ENCODE measurements around the gene JUP. TPM values are rescaled to one million over a fixed set of nuclear protein-coding genes. Genes with fewer than 3 reads are reported as not detected.
A peak's percentile ranks its signal among the peaks of the same experiment; 100 is the strongest.

The JUP gene
- total and polyA plus RNA-seq, 9 donors: 18.6 to 65.2 (median 36.1) TPM

DNA sequence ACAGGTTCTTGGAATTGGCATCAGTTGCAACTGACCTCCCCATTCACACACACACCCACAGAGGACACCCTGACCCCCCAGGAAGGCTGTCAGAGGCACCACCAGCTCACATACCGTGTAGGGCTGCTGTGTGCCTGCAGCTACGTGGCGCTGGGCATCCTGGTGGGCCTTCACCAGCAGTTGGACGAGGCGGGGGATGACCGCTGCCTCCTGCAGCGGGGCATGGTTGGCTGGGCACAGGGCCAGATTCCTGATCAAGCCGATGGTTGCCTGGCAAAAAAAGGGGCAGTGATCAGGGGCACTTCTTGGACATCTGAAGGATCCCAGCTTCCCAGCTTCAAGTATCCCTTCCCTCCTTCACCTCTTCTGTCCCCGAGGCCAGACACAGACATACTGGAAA, 27.9 kb downstream of the JUP start:
- WGBS (ENCODE audit: insufficient coverage): 86% methylated on average over 9 of the region's 9 CpGs
- Histone ChIP-seq H3K9me3 (replicated peaks; ENCODE audit: control insufficient read depth, low read depth, low read length) (no peaks in the 10 kb centered on the region), H3K4me1 (ENCODE audit: control insufficient read depth, insufficient read depth, low read length) (no peaks in the 10 kb centered on the region), H3K4me3 (ENCODE audit: low read length) (no peak overlapping the region), H3K27me3 (ENCODE audit: control insufficient read depth, insufficient read depth, low read length) (no peaks in the 10 kb centered on the region), H3K36me3 (ENCODE audit: control insufficient read depth, insufficient read depth, low read length) (peaks cover 59% of the 10 kb centered on the region), H3K27ac (ENCODE audit: low read length) (no peak overlapping the region)
- DNase-seq: no peak

DNA sequence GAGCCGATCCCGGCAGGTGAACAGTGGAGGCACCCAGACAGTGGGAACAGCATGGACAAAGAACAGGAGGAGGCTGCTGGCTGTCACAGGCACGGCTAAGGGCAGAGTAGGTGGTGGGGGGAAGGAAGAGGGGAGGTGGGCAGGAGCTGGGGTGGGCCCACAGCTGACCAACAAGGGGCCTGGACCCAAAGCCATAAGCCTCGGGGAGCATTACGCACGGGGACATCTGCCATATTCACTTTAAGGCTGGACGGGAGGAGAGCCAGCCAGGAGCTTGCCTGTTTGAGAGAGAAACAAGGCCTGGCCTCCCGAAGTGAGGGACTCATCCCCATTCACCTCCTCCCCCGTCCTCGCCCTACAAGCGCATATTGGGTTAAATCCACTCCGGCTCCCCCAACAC, 32.4 kb downstream of the JUP start:
- 72% methylated on average over 7 of the region's 12 CpGs for WGBS (ENCODE audit: insufficient coverage)
- Histone ChIP-seq H3K9me3 (replicated peaks; ENCODE audit: control insufficient read depth, low read depth, low read length) (no peaks in the 10 kb centered on the region), H3K27ac (ENCODE audit: low read length) (no peak overlapping the region), H3K4me3 (ENCODE audit: low read length) (no peak overlapping the region), H3K27me3 (ENCODE audit: control insufficient read depth, insufficient read depth, low read length) (no peaks in the 10 kb centered on the region), H3K36me3 (ENCODE audit: control insufficient read depth, insufficient read depth, low read length) (peaks cover 36% of the 10 kb centered on the region), H3K4me1 (ENCODE audit: control insufficient read depth, insufficient read depth, low read length) (no peaks in the 10 kb centered on the region)
- DNase-seq: no peak

DNA sequence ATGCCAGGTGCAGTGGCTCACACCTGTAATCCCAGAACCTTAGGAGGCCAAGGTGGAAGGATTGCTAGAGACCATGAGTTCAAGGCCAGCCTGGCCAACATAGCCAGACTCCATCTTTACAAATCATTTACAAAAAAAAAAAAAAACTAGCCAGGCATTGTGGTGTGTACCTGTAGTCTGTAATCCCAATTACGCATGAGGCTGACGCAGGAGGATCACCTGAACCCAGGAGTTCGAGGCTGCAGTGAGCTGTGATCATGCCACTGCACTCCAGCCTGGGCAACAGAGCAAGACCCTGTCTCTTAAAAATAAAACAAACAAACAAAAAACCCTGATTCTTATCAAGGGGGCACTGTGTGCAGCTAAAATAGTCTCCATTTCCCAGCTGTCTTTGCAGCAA, 35.2 kb downstream of the JUP start:
- no peak for DNase-seq
- H3K4me3 ChIP-seq (ENCODE audit: low read length): no peak overlapping the region
- WGBS (ENCODE audit: insufficient coverage): 84% methylated on average over 3 of the region's 3 CpGs
- no peak overlapping the region for H3K27ac ChIP-seq (ENCODE audit: low read length)
- no peaks in the 10 kb centered on the region for H3K27me3 ChIP-seq (ENCODE audit: control insufficient read depth, insufficient read depth, low read length)
- peaks cover 18% of the 10 kb centered on the region for H3K36me3 ChIP-seq (ENCODE audit: control insufficient read depth, insufficient read depth, low read length)
- no peaks in the 10 kb centered on the region for H3K9me3 ChIP-seq (replicated peaks; ENCODE audit: control insufficient read depth, low read depth, low read length)
- no peaks in the 10 kb centered on the region for H3K4me1 ChIP-seq (ENCODE audit: control insufficient read depth, insufficient read depth, low read length)

DNA sequence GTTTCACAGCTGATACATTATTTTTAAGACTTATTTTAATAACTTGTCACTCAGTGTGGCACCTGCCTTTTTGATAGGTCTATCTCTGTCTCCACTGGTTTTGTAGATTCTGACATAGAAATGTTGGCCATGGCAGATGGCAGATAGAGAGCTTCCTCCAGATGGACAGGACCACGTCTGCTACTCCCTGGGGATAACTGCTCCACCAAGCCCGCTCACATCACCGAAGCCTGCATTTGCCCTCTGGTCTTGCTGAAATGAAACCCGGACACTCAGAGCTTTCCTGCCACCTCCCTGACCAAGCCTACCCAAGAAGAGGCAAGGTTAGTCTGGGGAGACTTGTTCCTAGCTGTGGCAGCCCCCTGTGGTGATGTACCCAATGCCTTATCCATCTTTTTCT, 35.6 kb downstream of the JUP start:
- Histone ChIP-seq H3K36me3 (ENCODE audit: control insufficient read depth, insufficient read depth, low read length) (peaks cover 16% of the 10 kb centered on the region), H3K4me1 (ENCODE audit: control insufficient read depth, insufficient read depth, low read length) (no peaks in the 10 kb centered on the region), H3K4me3 (ENCODE audit: low read length) (no peak overlapping the region), H3K27ac (ENCODE audit: low read length) (no peak overlapping the region), H3K9me3 (replicated peaks; ENCODE audit: control insufficient read depth, low read depth, low read length) (no peaks in the 10 kb centered on the region), H3K27me3 (ENCODE audit: control insufficient read depth, insufficient read depth, low read length) (no peaks in the 10 kb centered on the region)
- 74% methylated on average over 3 of the region's 4 CpGs for WGBS (ENCODE audit: insufficient coverage)
- DNase-seq: no peak

DNA sequence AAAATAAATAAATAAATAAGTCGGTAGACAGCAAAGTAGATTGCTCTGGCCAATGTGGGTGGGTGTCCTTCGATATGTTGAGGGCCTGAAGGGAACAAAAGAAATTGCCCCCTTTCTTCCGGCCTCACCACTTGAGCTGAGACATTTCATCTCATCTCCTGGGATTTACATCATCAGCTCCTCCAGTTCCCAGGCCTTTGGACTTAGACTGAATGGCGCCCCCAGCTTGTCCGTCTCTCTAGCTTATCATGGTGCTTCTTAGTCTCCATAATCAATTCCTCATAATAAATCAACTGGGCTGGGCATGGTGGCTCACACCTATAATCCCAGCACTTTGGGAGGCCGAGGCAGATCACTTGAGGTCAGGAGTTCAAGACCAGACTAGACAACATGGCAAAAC, 38.2 kb downstream of the JUP start:
- no peak overlapping the region for H3K27ac ChIP-seq (ENCODE audit: low read length)
- DNase-seq: no peak
- WGBS (ENCODE audit: insufficient coverage): 65% methylated on average over 3 of the region's 6 CpGs
- H3K4me1 ChIP-seq (ENCODE audit: control insufficient read depth, insufficient read depth, low read length): no peaks in the 10 kb centered on the region
- H3K36me3 ChIP-seq (ENCODE audit: control insufficient read depth, insufficient read depth, low read length): no peaks in the 10 kb centered on the region
- no peaks in the 10 kb centered on the region for H3K9me3 ChIP-seq (replicated peaks; ENCODE audit: control insufficient read depth, low read depth, low read length)
- H3K4me3 ChIP-seq (ENCODE audit: low read length): no peak overlapping the region
- peaks cover 2% of the 10 kb centered on the region for H3K27me3 ChIP-seq (ENCODE audit: control insufficient read depth, insufficient read depth, low read length)

DNA sequence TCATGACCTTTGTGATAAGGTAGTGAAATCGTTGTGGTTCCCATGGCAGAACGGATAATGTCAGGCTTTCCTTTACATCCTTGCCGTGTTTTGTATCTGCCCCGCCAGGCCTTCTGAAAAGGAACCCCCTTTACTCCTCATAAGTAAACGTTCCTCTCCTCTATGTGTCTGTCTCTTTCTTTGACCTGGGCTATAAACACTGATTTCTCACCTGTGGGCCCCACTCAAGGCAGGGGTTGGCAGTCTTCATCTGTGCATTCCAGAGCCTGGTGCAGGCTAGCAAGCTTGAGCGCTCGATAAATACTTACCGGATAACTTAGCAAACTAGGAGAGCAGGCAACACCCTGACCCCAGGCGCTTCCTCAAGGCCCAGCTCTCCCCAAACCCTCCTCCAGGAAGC, 44.8 kb downstream of the JUP start:
- H3K9me3 ChIP-seq (replicated peaks; ENCODE audit: control insufficient read depth, low read depth, low read length): no peaks in the 10 kb centered on the region
- 81% methylated on average over 6 of the region's 9 CpGs for WGBS (ENCODE audit: insufficient coverage)
- H3K4me1 ChIP-seq (ENCODE audit: control insufficient read depth, insufficient read depth, low read length): peaks cover 7% of the 10 kb centered on the region
- no peak overlapping the region for H3K4me3 ChIP-seq (ENCODE audit: low read length)
- no peak overlapping the region for H3K27ac ChIP-seq (ENCODE audit: low read length)
- peaks cover 14% of the 10 kb centered on the region for H3K27me3 ChIP-seq (ENCODE audit: control insufficient read depth, insufficient read depth, low read length)
- DNase-seq: no peak
- no peaks in the 10 kb centered on the region for H3K36me3 ChIP-seq (ENCODE audit: control insufficient read depth, insufficient read depth, low read length)

DNA sequence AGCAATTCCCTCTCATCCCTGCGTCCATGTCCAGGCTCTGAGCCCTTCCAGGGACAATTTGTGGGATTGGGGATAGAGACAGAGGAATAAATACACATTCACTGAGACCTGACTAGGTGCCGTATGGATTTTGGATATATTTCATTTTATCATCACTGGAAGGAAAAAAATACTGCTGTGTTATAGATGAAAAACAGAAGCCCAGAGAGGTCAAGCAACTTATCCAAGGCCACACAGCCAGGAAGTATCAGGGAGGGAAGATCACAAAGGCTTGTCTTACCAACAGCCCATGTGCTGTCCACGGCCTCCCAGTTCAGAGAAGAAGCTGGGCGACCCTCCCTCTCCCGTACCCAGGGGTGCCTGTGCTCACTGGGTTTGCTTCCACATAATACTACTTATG, 46.0 kb downstream of the JUP start:
- no peaks in the 10 kb centered on the region for H3K9me3 ChIP-seq (replicated peaks; ENCODE audit: control insufficient read depth, low read depth, low read length)
- no peak for DNase-seq

DNA sequence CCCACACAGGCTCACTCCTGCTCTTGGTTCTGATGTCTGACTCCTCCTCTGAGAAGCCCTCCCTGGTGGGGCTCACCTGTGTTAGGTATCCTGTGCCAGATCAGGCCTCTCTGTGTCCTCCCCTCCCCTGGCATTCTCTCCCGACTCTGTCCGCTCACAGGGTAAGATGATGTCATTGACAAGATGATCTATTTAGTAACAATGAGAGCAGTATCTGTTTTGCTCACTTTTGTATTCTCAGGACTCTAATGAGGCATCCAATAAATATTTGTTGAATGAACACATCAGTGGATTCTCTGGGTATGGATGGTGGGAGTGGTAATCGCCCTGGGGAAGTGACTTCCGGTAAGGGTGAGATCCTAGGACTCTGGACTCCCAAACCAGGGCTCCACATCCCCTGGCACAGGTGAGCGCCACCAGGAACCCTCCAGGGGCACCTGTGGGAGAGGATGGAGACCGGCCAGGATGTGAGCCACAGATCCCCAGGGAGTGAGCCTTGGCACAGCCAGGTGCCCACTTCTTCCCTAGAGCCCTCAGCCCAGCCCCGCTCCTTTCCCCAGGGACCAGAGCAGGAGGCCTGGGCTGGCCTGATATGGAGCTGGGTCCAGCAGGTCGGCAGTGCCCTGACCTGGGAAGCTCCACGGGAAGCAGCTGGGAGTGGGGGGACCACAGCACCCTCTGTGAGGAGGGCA, 46.7 kb downstream of the JUP start:
- Histone ChIP-seq H3K27ac (ENCODE audit: low read length) (no peak overlapping the region), H3K9me3 (replicated peaks; ENCODE audit: control insufficient read depth, low read depth, low read length) (no peaks in the 10 kb centered on the region), H3K4me3 (ENCODE audit: low read length) (no peak overlapping the region), H3K36me3 (ENCODE audit: control insufficient read depth, insufficient read depth, low read length) (no peaks in the 10 kb centered on the region), H3K4me1 (ENCODE audit: control insufficient read depth, insufficient read depth, low read length) (peaks cover 11% of the 10 kb centered on the region), H3K27me3 (ENCODE audit: control insufficient read depth, insufficient read depth, low read length) (peaks cover 33% of the 10 kb centered on the region)
- no peak for DNase-seq
- WGBS (ENCODE audit: insufficient coverage): 50% methylated on average over 4 of the region's 9 CpGs

More for the DNA sequence above, 46.0 kb downstream of the JUP start:
- Histone ChIP-seq H3K4me1 (ENCODE audit: control insufficient read depth, insufficient read depth, low read length) (peaks cover 7% of the 10 kb centered on the region), H3K27ac (ENCODE audit: low read length) (no peak overlapping the region), H3K27me3 (ENCODE audit: control insufficient read depth, insufficient read depth, low read length) (peaks cover 26% of the 10 kb centered on the region), H3K4me3 (ENCODE audit: low read length) (no peak overlapping the region), H3K36me3 (ENCODE audit: control insufficient read depth, insufficient read depth, low read length) (no peaks in the 10 kb centered on the region)
- no CpG with 5 or more reads among the region's 5 CpGs for WGBS (ENCODE audit: insufficient coverage)

DNA sequence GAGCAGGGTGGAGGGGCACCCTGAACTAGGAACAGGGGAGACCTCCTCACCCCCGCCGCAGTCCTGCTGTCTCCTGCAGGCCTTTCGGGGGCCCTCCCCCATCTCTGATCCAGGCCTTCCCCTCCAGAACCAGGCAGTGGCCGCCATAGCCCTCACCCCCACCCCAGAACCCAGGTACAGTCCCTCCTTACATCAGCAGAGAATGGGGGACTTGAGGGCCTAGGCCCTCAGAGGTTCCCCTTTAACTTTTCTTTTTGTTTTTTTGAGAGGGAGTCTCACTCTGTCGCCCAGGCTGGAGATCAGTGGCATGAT, 47.8 kb downstream of the JUP start:
- Histone ChIP-seq H3K4me3 (ENCODE audit: low read length) (no peak overlapping the region), H3K27ac (ENCODE audit: low read length) (no peak overlapping the region), H3K27me3 (ENCODE audit: control insufficient read depth, insufficient read depth, low read length) (peaks cover 43% of the 10 kb centered on the region), H3K36me3 (ENCODE audit: control insufficient read depth, insufficient read depth, low read length) (no peaks in the 10 kb centered on the region), H3K4me1 (ENCODE audit: control insufficient read depth, insufficient read depth, low read length) (peaks cover 22% of the 10 kb centered on the region), H3K9me3 (replicated peaks; ENCODE audit: control insufficient read depth, low read depth, low read length) (no peaks in the 10 kb centered on the region)
- DNase-seq: no peak
- WGBS (ENCODE audit: insufficient coverage): 85% methylated on average over 5 of the region's 5 CpGs

DNA sequence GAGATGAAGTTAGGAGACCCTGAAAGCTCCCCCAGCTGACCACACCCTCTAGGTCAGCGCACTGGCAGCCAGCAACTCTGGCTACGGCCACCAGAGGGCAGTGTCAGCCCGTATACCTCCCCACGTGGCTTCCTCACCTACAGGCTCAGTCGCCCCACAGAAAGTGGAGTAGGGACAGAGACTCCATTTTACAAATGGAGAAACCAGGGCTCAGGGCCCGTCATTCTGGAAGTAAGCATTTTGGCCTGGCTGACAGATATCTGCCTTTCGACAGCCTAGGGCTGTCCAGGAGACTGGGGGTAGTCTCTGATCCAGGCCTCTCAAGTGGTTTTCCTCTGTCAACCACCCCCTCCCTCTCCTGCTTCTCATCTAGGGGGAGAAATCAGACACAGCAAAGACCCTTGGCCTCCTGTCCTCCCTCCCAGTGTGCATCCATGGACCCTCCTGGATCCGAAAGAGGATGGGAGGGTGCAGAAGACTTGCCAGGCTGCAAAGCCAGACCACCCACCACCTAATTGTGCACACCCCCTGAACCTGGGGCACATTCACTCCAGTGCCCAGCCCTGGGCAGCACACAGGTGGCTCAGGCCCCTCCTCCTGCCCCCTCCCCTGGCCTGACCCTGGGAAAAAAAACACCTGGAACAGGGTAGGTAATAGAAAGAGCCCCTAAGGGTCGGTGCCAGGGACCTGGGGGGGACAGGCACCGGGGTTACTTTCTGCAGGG, 48.3 kb downstream of the JUP start:
- no peaks in the 10 kb centered on the region for H3K36me3 ChIP-seq (ENCODE audit: control insufficient read depth, insufficient read depth, low read length)
- H3K4me3 ChIP-seq (ENCODE audit: low read length): no peak overlapping the region
- peaks cover 25% of the 10 kb centered on the region for H3K4me1 ChIP-seq (ENCODE audit: control insufficient read depth, insufficient read depth, low read length)
- DNase-seq: peak; percentile 81
- H3K27me3 ChIP-seq (ENCODE audit: control insufficient read depth, insufficient read depth, low read length): peaks cover 47% of the 10 kb centered on the region
- no peak overlapping the region for H3K27ac ChIP-seq (ENCODE audit: low read length)
- 13% methylated on average over 8 of the region's 10 CpGs for WGBS (ENCODE audit: insufficient coverage)
- H3K9me3 ChIP-seq (replicated peaks; ENCODE audit: control insufficient read depth, low read depth, low read length): no peaks in the 10 kb centered on the region
